ENCODE data around the gene SPAM1.
"Not testable (repeated sequence)": the region's sequence is repeated elsewhere in the genome, so short reads cannot be mapped to it uniquely, and the experiment has no call there.

The SPAM1 gene, protein sequence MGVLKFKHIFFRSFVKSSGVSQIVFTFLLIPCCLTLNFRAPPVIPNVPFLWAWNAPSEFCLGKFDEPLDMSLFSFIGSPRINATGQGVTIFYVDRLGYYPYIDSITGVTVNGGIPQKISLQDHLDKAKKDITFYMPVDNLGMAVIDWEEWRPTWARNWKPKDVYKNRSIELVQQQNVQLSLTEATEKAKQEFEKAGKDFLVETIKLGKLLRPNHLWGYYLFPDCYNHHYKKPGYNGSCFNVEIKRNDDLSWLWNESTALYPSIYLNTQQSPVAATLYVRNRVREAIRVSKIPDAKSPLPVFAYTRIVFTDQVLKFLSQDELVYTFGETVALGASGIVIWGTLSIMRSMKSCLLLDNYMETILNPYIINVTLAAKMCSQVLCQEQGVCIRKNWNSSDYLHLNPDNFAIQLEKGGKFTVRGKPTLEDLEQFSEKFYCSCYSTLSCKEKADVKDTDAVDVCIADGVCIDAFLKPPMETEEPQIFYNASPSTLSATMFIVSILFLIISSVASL

DNA sequence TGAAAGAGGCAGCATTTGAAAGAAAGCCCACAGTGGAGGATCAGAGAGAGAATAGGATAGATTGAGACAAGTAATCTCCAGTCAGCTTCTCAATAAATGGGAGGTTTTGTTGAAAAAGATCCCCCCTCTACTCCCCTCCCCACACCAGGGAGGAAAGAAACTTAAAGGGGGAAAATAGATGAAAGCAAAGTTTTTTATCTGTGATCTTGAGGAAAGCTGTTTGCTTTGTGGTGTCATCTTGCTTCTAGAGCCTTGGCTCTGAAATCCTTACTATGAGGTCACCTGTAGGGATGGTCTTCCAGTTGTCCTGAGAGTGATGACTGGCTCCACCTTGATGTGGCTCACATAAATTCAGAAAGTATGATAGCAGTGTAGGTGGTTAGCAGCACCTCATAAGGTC, at the start of gene SPAM1:
Gene SPAM1 (plus strand): TSS at position 301 of the 400 bp plus-strand sequence. CDS start 28,330 bp downstream, outside the sequence.
- DNase-seq, result no peak

DNA sequence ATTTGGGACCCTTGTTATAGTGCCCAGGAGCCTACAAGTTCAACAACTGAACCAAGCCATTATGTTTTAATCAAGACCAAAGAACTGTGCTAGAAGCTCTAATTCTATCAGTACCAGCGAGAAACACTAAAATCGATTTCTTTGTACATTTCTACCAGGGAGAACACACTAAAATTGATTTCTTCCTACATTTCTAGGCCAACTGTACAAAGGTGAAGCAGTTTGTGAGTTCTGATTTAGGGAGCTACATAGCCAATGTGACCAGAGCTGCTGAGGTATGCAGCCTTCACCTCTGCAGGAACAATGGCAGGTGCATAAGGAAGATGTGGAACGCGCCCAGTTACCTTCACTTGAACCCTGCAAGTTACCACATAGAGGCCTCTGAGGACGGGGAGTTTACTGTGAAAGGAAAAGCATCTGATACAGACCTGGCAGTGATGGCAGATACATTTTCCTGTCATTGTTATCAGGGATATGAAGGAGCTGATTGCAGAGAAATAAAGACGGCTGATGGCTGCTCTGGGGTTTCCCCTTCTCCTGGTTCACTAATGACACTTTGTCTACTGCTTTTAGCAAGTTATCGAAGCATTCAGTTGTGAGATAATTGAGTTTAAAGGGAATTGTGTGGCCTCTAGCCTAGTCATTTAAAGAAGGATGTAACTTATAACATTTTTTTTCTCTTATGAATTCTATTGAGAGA, 48.3 kb upstream of the SPAM1 start:
- no peak for DNase-seq

DNA sequence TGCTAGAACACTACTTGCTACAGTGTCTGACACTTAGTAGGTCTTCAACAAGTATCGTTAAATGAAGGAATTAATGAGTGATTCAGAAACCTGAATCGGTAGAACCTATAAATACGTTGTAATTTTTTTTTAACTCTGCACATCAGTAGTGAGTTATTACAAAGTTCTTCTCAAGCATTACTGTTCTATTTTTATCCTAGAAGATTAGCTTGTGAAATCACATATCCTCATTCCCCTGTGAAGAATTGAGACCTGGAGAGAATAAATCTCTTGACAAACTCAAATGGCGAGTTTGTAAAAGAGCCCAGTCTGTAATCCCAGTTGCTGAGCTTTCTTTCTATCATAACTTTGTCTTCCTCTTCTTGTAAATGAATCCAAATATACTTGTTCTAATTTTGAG, 45.4 kb upstream of the SPAM1 start:
- no peak for DNase-seq

DNA sequence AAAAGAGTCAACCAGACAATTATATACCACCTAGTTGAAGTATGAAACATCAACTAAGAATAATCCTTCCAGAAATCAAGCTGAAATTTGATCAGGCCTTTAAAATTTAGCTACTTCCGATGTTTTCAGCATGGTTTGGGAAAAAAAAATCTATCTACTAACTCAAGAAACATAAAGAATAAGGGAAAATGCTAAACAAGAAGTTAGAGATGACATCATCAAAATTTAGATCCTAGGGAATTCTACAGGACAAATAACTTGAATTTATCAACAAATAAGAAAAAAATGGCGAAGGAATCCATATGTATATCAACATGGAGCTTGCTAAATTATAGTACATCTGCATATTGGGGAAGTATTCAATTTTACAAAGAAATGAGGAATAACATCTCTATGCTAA, 43.7 kb upstream of the SPAM1 start:
- no peak for DNase-seq

DNA sequence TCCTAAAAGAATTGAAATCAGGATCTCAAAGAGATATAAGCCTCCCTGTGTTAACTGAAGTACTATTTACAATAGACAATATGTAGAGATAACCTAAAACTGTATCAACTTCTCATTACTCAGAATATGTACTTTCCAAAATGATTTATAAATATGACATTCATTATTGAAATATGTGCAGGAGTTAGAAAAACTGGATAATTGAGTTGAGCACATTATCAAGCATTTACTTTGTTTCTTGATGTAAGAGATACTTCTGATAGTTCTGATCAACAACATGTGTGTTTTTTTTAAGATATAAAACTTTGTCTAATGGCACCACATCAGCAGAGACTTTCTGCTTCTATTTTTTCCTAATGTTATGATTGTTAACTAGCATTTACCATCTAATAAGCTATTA, 41.9 kb upstream of the SPAM1 start:
- DNase-seq, result no peak

DNA sequence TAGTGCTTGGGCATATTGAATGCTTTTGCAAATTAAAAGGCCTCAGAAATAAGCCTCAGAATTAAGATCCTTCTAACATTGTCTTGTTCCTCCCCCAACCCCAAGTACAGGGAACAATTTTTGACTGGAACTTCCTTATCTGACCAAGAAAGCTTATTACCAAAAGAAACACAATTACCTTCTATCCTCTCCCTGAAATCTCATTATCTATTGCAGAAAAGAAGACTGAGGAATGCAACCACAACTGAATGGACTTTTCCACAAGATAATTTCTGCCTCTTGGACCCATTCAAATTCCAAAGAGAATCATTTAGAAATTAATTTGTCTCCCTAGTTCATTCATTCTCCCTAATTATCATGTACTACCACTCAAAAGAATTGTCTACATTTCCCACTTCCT, 36.8 kb upstream of the SPAM1 start:
- DNase-seq, result no peak

DNA sequence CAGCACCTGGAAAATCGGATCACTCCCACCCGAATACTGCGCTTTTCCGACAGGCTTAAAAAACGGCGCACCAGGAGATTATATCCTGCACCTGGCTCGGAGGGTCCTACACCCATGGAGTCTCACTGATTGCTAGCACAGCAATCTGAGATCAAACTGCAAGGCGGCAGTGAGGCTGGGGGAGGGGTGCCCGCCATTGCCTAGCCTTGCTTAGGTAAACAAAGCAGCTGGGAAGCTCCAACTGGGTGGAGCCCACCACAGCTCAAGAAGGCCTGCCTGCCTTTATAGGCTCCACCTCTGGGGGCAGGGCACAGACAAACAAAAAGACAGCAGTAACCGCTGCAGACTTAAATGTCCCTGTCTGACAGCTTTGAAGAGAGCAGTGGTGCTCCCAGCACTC, 30.3 kb upstream of the SPAM1 start:
- not testable (repeated sequence) for DNase-seq

DNA sequence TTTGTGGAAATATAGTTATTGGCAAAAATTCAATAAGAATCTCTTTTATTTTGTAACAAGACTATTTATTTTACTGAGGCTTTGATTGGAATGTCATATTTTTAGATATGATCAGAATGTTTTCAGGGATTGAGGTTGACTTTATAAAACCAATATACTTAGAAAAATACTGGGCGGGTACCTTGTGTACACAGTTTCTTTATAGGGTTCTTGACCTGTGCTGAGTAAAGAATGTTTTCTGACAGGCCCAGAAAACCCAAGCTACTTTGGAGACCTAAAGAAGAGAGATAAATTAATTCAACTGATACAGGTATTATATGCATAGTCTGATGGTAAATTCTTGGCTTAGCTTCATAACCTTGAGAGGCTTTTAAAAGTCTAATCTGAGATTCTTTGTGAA, 23.9 kb upstream of the SPAM1 start:
- no peak for DNase-seq

DNA sequence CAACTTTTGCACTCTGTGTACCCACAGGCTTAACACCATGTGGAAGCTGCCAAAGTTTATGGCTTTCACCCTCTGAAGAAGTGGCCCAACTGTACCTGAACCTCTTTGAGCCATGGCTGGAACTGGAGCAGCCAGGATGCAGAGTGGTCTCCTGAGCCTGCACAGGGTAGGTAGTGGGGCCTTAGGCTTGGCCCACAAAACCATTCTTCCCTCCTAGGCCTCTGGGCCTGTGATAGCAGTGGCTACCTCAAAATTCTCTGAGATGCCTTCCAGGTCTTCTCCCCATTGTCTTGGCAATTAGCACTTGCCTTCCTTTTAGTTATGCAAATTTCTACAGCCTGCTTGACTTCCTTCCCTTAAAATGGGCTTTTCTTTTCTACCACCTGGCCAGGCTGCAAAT, 19.3 kb upstream of the SPAM1 start:
- DNase-seq, result no peak

DNA sequence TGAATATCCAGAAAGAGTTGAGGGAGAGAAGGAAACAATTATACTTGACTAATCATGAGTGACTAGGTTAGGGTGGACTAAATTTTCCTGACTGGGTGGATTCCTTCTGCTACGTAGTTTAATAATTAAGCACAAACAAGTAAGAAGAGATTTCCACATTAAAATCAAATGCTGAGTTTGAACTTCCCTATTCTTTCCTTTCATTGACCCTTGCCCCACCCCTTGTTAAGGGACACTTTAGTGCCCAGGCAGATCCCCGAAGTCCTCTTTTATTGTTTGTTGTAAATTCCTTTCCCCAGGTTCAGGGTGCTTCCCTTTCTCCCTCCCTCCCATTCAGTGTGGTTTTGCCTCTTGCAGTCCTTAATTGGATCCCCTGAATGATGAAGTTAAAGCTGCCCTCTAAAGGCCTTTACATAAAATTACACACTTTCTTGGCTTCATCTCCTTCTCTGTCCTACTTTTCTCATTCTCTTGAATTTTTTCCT, 8.8 kb upstream of the SPAM1 start:
- DNase-seq, result no peak

DNA sequence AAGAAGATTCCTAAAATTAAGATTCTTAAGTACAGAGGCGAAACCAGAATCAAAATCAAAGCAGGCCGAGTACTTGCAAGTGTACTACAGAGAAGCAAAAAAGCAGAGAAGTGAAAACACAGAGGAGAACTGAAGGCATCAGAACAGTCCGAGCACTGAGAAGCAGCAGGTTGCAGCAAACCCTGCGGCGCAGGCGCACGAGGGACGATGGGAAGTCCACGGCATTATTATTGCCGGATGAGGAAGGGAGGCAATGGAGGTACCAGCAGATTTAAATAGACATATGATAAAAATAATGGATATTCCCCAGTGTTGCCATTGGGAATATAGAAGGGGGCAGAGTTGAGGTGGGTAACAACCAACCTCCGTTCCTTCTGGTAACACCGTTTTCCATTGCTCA, 7.2 kb upstream of the SPAM1 start:
- no peak for DNase-seq

DNA sequence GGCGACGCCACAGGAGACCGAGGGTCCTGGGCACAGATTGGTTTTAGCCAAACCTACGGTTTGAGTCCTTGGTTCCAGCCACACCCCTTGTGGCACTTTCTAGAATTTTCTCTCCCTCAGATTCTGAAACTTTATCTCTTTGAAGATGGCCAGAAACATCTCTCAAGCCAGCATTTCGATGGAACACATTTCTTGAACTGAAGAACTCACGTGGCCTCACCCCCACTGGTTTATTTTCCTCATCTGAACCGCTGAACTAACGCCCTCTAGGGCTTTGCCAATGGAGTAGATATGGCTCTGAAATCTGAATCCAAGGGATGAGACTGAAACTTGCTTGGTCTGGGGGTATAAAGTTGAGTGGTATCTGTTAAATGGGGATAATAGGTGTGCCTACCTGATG, 6.7 kb upstream of the SPAM1 start:
- no peak for DNase-seq

DNA sequence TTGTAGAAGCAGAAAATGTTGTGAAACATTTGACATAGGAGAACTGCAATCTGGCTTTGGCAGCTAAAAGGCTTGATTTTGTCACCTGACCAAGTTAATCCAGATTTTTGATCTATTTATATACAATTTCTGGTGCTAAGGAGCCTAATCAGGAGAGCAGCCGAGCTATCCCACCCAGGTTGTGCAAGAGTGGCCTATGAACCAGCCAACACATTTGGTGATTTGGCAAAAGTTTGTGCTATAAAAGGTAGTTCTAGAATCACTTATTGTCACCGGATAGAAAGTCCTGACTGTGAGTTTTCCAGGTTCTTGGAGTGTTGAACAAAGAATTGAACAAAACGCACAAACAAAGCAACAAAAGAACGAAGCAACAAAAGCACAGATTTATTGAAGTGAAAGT, 1.4 kb upstream of the SPAM1 start:
- no peak for DNase-seq

DNA sequence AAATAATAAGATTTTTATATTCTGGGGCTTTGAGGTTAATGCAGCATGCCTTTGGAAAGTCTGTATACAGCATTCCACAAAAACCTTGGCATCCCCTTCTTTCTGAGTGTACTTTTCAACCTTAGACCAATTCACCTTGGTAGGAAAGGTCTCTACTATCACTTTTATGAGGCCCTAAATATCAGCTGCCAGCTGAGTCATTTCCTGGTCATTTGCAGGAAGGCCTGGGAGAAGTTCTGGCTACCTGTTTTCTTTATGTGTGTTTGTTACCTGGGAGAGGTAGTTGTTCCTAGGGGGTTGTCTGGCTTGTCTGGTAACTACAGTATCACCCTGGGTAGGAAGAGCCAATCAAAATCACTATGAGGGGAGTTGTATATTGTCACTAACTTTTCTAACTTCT, 4.1 kb downstream of the SPAM1 start:
- no peak for DNase-seq

DNA sequence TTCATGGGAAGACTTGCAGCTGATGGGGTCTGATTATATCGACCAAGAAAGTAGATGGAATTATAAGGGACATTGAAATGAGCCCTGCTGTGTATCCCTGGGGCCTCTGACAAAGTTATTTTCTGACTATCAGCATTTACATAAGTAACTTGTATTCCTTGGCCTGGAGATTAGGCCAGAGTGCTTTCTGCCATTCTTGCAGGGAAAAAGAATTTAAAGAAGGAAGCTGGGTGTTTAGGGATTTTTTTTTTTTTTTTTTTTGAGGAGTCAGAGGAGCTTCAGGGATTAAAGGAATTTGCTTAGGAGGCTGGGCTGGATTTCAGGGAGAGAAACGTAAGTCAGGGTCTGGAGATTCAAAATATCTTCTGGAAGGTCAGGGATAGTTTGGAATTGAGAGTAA, 4.6 kb downstream of the SPAM1 start:
- DNase-seq, result no peak

DNA sequence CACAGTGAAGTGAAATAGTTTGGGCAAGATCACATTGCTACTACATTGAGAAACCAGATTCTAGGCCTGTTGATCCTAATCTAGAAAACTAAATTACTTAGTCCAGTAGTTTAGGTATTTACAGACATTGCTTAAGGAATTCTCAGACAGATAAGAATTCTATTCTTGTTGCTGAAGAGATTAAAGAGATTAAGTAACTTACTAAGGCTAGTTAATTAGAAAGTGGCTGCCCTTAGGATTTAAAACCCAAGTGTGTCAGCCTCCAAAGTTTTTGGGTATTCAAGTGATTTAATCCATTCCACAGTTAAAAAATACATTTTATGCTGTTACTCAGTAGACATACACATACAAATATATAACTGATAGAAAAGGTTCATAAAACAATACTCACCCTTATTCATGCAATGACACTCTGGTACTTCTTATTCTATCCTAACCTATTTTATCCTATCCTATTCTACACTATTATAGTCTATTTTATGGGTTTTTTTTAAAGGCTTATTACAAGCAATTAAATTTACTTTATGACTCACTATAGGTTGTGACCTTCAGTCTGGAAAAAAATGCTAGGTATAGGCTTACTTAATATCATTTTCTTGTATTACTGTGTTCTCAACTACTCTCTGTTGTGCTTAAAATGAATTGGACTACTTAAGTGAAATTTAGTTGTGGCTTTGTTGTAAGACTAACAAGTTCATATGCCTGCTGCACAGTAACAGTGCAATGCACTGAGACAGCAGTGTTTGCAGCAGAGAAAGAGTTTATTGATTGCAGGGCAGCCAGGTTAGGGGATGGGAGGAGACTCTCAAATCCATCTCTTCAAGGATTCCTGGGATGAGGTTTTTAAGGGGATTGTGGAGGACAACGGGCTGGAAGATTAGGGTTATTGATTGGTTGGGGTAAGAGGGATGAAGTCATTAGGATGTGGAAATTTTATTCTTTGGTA, 10.7 kb downstream of the SPAM1 start:
- DNase-seq, result no peak

DNA sequence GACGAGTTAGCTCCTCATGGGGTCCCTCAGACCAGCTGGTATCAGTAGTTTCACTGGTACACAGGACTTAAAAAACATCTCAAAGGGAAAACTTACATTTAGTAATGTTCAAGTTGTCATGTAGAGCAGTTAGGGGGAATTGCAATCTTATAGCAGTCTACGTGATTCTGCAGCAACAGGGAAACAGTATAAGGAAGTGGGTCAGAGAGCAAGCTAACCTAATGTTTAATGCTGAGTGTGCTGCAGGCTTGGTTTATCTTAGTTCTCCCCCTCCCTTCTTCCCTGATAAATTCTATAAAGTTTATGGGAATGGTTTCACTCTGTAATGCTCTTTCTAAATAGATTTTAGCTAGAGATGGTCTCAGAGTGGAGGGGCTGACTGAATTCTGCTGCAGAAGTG, 11.3 kb downstream of the SPAM1 start:
- DNase-seq, result no peak

DNA sequence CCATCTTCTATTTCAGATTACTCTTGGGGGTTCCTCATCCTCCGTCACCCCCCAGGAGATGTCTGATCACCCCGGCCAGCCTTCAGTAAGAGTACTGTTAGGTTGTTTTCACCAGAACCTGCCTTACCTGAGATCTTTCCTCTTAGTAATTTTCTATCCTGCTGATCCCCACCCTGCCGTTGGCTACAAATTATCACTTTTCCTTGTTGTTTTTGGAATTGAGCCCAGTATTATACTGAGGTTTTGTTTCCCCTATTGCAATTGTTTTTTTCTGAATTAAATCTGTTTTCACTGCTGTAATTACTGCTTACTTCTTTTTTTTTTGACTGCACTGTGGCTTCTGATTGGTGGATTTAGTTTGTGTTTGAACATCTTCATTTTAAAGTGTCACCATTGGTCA, 14.7 kb downstream of the SPAM1 start:
- no peak for DNase-seq

DNA sequence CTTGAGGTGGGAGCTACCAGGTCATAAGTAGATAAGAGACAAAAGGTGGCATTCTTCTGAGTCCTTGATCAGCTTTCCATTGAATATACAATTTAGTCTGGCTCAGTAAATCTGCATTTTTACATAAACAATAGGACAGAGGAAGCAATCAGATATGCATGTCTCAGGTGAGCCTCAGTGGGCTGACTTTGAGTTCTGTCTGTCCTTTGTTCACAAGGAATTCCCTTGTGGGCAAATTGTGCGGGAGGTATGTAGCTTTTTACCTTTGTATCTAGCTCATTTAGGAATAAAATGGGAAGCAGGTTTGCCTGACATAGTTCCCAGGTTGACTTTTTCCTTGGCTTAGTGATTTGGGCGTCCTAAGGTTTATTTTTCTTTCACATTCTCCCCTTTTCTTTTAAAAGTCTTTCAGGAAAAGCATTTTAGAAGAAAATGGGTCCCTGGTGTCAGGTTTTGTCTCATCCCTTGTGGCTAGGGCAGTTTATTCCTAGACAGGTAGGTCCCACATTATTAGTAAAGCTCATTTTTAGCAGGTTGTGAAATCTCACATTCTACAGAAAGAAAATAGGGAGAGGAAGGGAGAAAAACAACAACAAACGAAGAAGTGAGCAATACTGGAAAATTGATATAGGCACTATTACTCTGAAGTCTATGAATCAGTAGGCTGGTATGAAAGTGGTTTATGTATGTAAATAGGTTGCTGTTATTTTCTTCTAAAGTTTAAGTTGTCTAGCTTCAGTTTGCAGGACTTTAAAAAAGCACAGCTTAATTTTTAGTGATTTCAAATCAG, 16.5 kb downstream of the SPAM1 start:
- DNase-seq, result no peak

DNA sequence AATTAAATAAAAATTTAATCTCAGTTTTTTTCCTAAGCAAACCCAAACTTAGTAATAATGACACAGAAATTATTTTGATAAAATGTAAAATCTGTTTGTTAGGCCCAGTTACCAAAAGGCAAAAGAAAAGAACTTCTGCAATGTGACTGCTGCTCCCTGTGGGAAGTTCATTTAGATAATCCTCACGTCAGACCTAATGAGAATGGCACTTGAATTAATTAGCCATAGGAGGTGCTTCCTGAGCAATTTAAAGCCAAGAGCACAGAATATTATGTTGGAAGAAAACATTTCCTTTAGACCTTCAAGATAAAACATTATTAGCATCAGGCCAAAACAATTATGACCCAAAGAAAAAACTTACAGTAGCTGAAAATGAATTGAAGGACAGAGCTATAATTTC, 19.4 kb downstream of the SPAM1 start:
- DNase-seq, result no peak

DNA sequence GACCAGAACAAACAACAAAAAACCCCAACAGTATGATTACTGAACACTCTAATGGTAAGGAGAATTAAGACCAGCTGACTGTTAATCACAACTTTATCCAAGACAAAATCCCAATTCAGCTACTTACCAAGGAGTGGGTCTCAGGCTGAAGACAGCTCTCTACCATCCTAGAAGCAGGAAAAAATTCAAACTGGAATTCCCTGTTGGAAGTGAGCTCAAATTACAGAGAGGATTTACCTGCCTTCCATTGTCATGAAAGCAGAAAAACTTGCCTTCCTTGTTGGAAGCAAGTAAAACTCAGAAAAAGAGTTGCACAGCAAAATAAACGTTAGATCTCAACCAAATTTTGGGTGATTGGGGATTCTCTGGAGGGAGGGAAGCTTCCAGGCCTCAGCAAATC, 20.9 kb downstream of the SPAM1 start:
- DNase-seq, result no peak

DNA sequence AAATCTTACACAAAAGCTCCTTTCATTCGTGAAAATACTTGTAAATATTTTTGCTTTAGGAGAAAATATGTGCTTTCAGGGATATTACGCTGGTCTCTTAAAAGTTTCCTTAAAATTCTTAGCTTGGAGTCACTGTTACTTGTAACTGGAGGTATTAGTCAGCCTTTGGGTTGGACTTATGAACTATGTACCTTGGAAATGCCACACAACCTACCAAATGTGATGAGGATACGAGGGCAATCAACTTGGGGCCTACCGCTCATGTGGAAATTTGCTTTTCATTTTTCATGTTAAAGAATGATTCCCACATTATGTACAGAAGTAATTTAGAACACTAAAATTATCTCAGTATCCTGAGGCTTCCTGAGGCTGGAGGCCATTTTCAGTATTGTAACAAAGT, 23.1 kb downstream of the SPAM1 start:
- no peak for DNase-seq
